B cell (primary cell): ENCODE results near the gene KCNJ10. TPM values are rescaled to one million over a fixed set of nuclear protein-coding genes. Genes with fewer than 3 reads are reported as not detected.

Experiments
- ATAC-seq: fragments of 200-7000 bp; cut with Tn5 transposase; one replicate; pipeline ENCODE4 v1.10.0; 2021; ENCODE audit warnings: low read depth, mild to moderate bottlenecking, moderate number of reproducible peaks, moderate library complexity
- CTCF ChIA-PET: fragments of 350-600 bp; sonication (Branson Sonifier 250); formaldehyde crosslinking; loops from one replicate; lab custom pipeline; 2021; ENCODE audit warnings: antibody characterized with exemption, inconsistent platforms; lab: Charles Lee
- POLR2A ChIA-PET: fragments of 350-600 bp; sonication (Branson Sonifier 250); formaldehyde crosslinking; loops from one replicate; lab custom pipeline; 2021; ENCODE audit warnings: antibody characterized with exemption; lab: Charles Lee
- DNase-seq: peaks from one replicate; pipeline ENCODE4 v3.0.0; 2013
- H2AFZ ChIP-seq: 2 replicates; pipeline ENCODE4 v1.6.1; 2012; ENCODE audit warnings: mild to moderate bottlenecking, low read depth, low read length; ENCODE audit not compliant: insufficient read depth, poor library complexity, severe bottlenecking
- H3K27ac ChIP-seq, 2 donors: 1 replicate in 1 of 2; 2 replicates in 1 of 2; pipeline ENCODE4 v1.5.1; 2012 to 2013; ENCODE audit warnings: low read length in 2 of 2, mild to moderate bottlenecking in 2 of 2, moderate library complexity in 1 of 2
- H3K27me3 ChIP-seq, 4 experiments: fragments of 200-600 bp in 1 of 4; sonication (generic) in 1 of 4; replicated peaks in 1 of 4; 1 replicate in 2 of 4; 2 replicates in 2 of 4; pipeline versions ENCODE4 v1.6.1 to v1.7.0; 2013 to 2016; ENCODE audit warnings: low read length in 3 of 4, mild to moderate bottlenecking in 2 of 4, mixed read lengths in 1 of 4, moderate library complexity in 1 of 4; ENCODE audit not compliant: insufficient read depth in 4 of 4, control insufficient read depth in 3 of 4; ENCODE audit errors: control extremely low read depth in 1 of 4
- H3K36me3 ChIP-seq, 2 experiments: replicated peaks in 1 of 2; 1 replicate in 1 of 2; 2 replicates in 1 of 2; pipeline versions ENCODE4 v1.6.1 to v1.7.1; 2013; ENCODE audit warnings: low read length in 1 of 2; ENCODE audit not compliant: insufficient read depth in 2 of 2, control insufficient read depth in 1 of 2; ENCODE audit errors: control extremely low read depth in 1 of 2, extremely low read depth in 1 of 2
- H3K4me1 ChIP-seq, 2 donors: fragments of 200-600 bp in 1 of 2; sonication (generic) in 1 of 2; 1 replicate in 1 of 2; 2 replicates in 1 of 2; pipeline versions ENCODE4 v1.5.1 to v1.6.1; 2013 to 2017; ENCODE audit warnings: low read length in 2 of 2; ENCODE audit not compliant: control insufficient read depth in 2 of 2, insufficient read depth in 2 of 2
- H3K4me2 ChIP-seq: replicated peaks from 2 replicates; pipeline ENCODE3; 2012; ENCODE audit warnings: mild to moderate bottlenecking, low read depth, low read length; ENCODE audit not compliant: poor library complexity, severe bottlenecking
- H3K4me3 ChIP-seq, 5 experiments: fragments of 200-600 bp in 1 of 5; sonication (generic) in 1 of 5; 1 replicate in 3 of 5; 2 replicates in 2 of 5; pipeline versions ENCODE4 v1.5.1 to v1.7.0; 2011 to 2016; ENCODE audit warnings: low read length in 4 of 5, mild to moderate bottlenecking in 4 of 5, low read depth in 2 of 5, control low read depth in 1 of 5, moderate library complexity in 1 of 5; ENCODE audit not compliant: insufficient read depth in 1 of 5; ENCODE audit errors: control extremely low read depth in 1 of 5, extremely low read depth in 1 of 5
- H3K79me2 ChIP-seq: fragments of 200-600 bp; sonication (generic); one replicate; pipeline ENCODE4 v1.6.0; 2016; ENCODE audit warnings: low read length; ENCODE audit not compliant: control insufficient read depth, insufficient read depth
- H3K9ac ChIP-seq: fragments of 200-600 bp; sonication (generic); 2 replicates; pipeline ENCODE4 v1.6.1; 2017; ENCODE audit warnings: mild to moderate bottlenecking, low read length, moderate library complexity
- H3K9me3 ChIP-seq, 3 donors: one replicate each; pipeline versions ENCODE4 v1.6.1 to v1.7.1; 2013; ENCODE audit warnings: low read length in 2 of 3; ENCODE audit not compliant: control insufficient read depth in 2 of 3, insufficient read depth in 1 of 3; ENCODE audit errors: control extremely low read depth in 1 of 3
- H4K20me1 ChIP-seq: 2 replicates; pipeline ENCODE4 v1.6.0; 2012; ENCODE audit warnings: mild to moderate bottlenecking, low read length; ENCODE audit not compliant: insufficient read depth, control insufficient read depth, poor library complexity, severe bottlenecking
- H3K27ac Mint-ChIP-seq: one replicate; pipeline ENCODE4 v1.8.0; 2021; ENCODE audit warnings: mixed read lengths
- H3K27me3 Mint-ChIP-seq: one replicate; pipeline ENCODE4 v1.8.0; 2021; ENCODE audit warnings: mixed read lengths
- H3K4me1 Mint-ChIP-seq: one replicate; pipeline ENCODE4 v1.8.0; 2021; ENCODE audit warnings: mixed read lengths
- H3K4me3 Mint-ChIP-seq: one replicate; pipeline ENCODE4 v1.8.0; 2021; ENCODE audit warnings: mixed read lengths
- H3K9me3 Mint-ChIP-seq: one replicate; pipeline ENCODE4 v1.8.0; 2022; ENCODE audit warnings: mixed read lengths; ENCODE audit not compliant: insufficient read depth
- CTCF ChIP-seq: fragments of 200-600 bp; IDR thresholded peaks from one replicate; pipeline ENCODE4 v1.8.0; 2022; ENCODE audit warnings: antibody characterized with exemption, mild to moderate bottlenecking
- EZH2 ChIP-seq: IDR thresholded peaks from 2 replicates; pipeline ENCODE4 v1.6.1; 2012; ENCODE audit warnings: borderline replicate concordance, low read depth, mild to moderate bottlenecking, moderate library complexity, low read length; ENCODE audit not compliant: insufficient read depth, poor library complexity, severe bottlenecking
- whole genome bisulfite sequencing: methylation state at CpG from one replicate; pipeline ENCODE4 v1.1.5; 2013; ENCODE audit warnings: missing lambda C conversion rate; ENCODE audit not compliant: insufficient coverage; 5-methylcytosine and 5-hydroxymethylcytosine counted together
- intact Hi-C: fragments of 100-400 bp; cut with micrococcal nuclease; formaldehyde crosslinking; loops from one replicate; pipeline ENCODE4 v1.10.0; 2022
- polyA plus RNA-seq: library from polyadenylated mRNA; depleted of rRNA; stranded (reverse); fragments of >200 nt; gene quantifications from 2 replicates; pipeline ENCODE4 v1.2.3, GENCODE V29; 2012
- total RNA-seq, 2 donors: library from RNA; stranded (reverse); fragments of 120-200 nt in 1 of 2; gene quantifications; 1 replicate in 1 of 2; 2 replicates in 1 of 2; pipeline versions ENCODE4 v1.2.3 to v1.2.4, GENCODE V29; 2013 to 2022

The KCNJ10 gene
- total and polyA plus RNA-seq, 2 donors (not counting 1 experiment from before 2014, with no cell fraction given), result not detected

DNA sequence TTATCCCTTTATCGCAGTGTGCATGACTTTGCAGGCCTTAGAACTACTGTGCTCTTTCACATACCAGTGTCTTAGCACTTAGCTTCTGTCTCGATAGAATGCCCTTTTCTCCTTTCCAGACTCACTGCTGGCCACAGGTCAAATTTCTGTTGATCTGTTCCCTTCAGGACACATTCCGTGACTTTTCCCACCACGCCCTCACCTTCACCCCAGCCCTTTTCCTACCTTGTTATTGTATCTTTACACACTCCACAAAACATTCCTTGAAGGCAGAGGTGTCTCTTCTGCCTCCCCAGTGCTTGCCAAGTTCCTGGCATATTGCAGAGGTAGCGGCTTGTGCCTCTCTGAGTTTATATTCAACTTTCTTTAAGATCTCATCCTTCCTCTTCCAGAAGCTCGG is 120.8 kb downstream of the KCNJ10 start:
- ATAC-seq (no peak), DNase-seq (no peak)
- TF ChIP-seq EZH2, result no peak
- no peak for TF ChIP-seq CTCF
- Histone ChIP-seq H2AFZ (no peak overlapping the region), H3K27me3 (peaks cover 0 to 50% (median 23%) of the 10 kb centered on the region in 4 experiments), H3K36me3 (no peaks in the 10 kb centered on the region), H3K4me2 (no peak overlapping the region), H3K9ac (no peak overlapping the region), H3K9me3 (no peaks in the 10 kb centered on the region), H3K4me3 (no peak overlapping the region), H3K27ac (no peak overlapping the region), H3K79me2 (no peaks in the 10 kb centered on the region), H4K20me1 (no peaks in the 10 kb centered on the region), H3K4me1 (peaks cover 15 to 18% of the 10 kb centered on the region in 2 donors)
- Mint-ChIP-seq H3K9me3 (no peaks in the 10 kb centered on the region), H3K27me3 (peaks cover 55% of the 10 kb centered on the region), H3K4me3 (no peak overlapping the region), H3K27ac (no peak overlapping the region), H3K4me1 (peaks cover 15% of the 10 kb centered on the region)
- ChIA-PET CTCF (no interaction called here), POLR2A (no interaction called here)
- intact Hi-C loops, result no loop called here
- 96% methylated on average over 6 of the region's 6 CpGs for WGBS

Other genes starting within 250 kb of the KCNJ10 start
- 0.54 TPM in 1 of 2 replicates, not detected in the other for gene SLAMF8, start 243.3 kb downstream of the KCNJ10 start, total RNA-seq
- gene SLAMF8, start 243.3 kb downstream of the KCNJ10 start, polyA plus RNA-seq, result 0.17 TPM in 1 of 2 replicates, not detected in the other
- 0.17 TPM in 1 of 2 replicates, not detected in the other for gene VSIG8, start 207.5 kb downstream of the KCNJ10 start, total RNA-seq
- 0.09 TPM in 1 of 2 replicates, not detected in the other for gene VSIG8, start 207.5 kb downstream of the KCNJ10 start, polyA plus RNA-seq
- gene CFAP45, start 170.0 kb downstream of the KCNJ10 start, total RNA-seq, result 1.7 and 2.4 TPM in 2 replicates
- gene CFAP45, start 170.0 kb downstream of the KCNJ10 start, polyA plus RNA-seq, result 1.3 and 5.2 TPM in 2 replicates
- gene TAGLN2, start 144.7 kb downstream of the KCNJ10 start, total RNA-seq, result 342 and 354 TPM in 2 replicates
- 656 and 721 TPM in 2 replicates for gene TAGLN2, start 144.7 kb downstream of the KCNJ10 start, polyA plus RNA-seq
- gene IGSF9, start 124.5 kb downstream of the KCNJ10 start, total RNA-seq, result 0.15 and 0.37 TPM in 2 replicates
- 0.36 and 0.89 TPM in 2 replicates for gene IGSF9, start 124.5 kb downstream of the KCNJ10 start, polyA plus RNA-seq
- not detected in 2 replicates for gene SLAMF9, start 115.9 kb downstream of the KCNJ10 start, total RNA-seq
- not detected in 2 replicates for gene SLAMF9, start 115.9 kb downstream of the KCNJ10 start, polyA plus RNA-seq
- gene PIGM, start 38.2 kb downstream of the KCNJ10 start, total RNA-seq, result 6.0 and 7.4 TPM in 2 replicates
- gene PIGM, start 38.2 kb downstream of the KCNJ10 start, polyA plus RNA-seq, result 1.4 TPM in 2 replicates
- gene KCNJ9, start 11.4 kb upstream of the KCNJ10 start, total RNA-seq, result not detected in 2 replicates
- not detected in 2 replicates for gene KCNJ9, start 11.4 kb upstream of the KCNJ10 start, polyA plus RNA-seq
- gene IGSF8, start 28.5 kb upstream of the KCNJ10 start, total RNA-seq, result 33.5 and 37.2 TPM in 2 replicates
- gene IGSF8, start 28.5 kb upstream of the KCNJ10 start, polyA plus RNA-seq, result 45.8 and 56.0 TPM in 2 replicates
- gene ATP1A2, start 45.6 kb upstream of the KCNJ10 start, total RNA-seq, result not detected in 2 replicates
- not detected in 2 replicates for gene ATP1A2, start 45.6 kb upstream of the KCNJ10 start, polyA plus RNA-seq
- gene ATP1A4, start 81.4 kb upstream of the KCNJ10 start, total RNA-seq, result not detected in 2 replicates
- gene ATP1A4, start 81.4 kb upstream of the KCNJ10 start, polyA plus RNA-seq, result 0.12 TPM in 1 of 2 replicates, not detected in the other
- gene CASQ1, start 120.4 kb upstream of the KCNJ10 start, total RNA-seq, result not detected in 2 replicates
- not detected in 2 replicates for gene CASQ1, start 120.4 kb upstream of the KCNJ10 start, polyA plus RNA-seq
- 76.7 and 81.7 TPM in 2 replicates for gene PEA15, start 135.2 kb upstream of the KCNJ10 start, total RNA-seq
- gene PEA15, start 135.2 kb upstream of the KCNJ10 start, polyA plus RNA-seq, result 89.9 and 91.4 TPM in 2 replicates
- gene DCAF8, start 192.4 kb upstream of the KCNJ10 start, total RNA-seq, result 247 and 266 TPM in 2 replicates
- 194 and 250 TPM in 2 replicates for gene DCAF8, start 192.4 kb upstream of the KCNJ10 start, polyA plus RNA-seq
- 56.0 and 58.4 TPM in 2 replicates for gene PEX19, start 215.0 kb upstream of the KCNJ10 start, total RNA-seq
- gene PEX19, start 215.0 kb upstream of the KCNJ10 start, polyA plus RNA-seq, result 17.9 and 20.3 TPM in 2 replicates